SK-N-SH (cell line): ENCODE measurements around the gene NID1. TPM values are rescaled to one million over a fixed set of nuclear protein-coding genes. Genes with fewer than 3 reads are reported as not detected.
A peak's percentile ranks its signal among the peaks of the same experiment; 100 is the strongest.

Experiments
- CTCF ChIA-PET: fragments of 300-600, 350-600 bp; formaldehyde crosslinking; extraction: SDS; loops from one replicate; lab custom pipeline; 2021; lab: Yijun Ruan, JAX
- POLR2A ChIA-PET: fragments of 350-600 bp; sonication (Branson Sonifier 250); formaldehyde crosslinking; extraction: SDS; loops from one replicate; lab custom pipeline; 2020; ENCODE audit warnings: antibody characterized with exemption, inconsistent platforms; lab: Yijun Ruan, JAX
- DNase-seq: peaks from one replicate; pipeline ENCODE4 v3.0.0; 2012
- H2AFZ ChIP-seq: fragments of 200-600 bp; sonication (generic); 2 replicates; pipeline ENCODE4 v1.8.1; 2016; ENCODE audit warnings: antibody characterized with exemption, mild to moderate bottlenecking, low read depth
- H3F3A ChIP-seq: fragments of 200-600 bp; sonication (generic); replicated peaks from 2 replicates; pipeline ENCODE3; 2016; ENCODE audit warnings: antibody characterized with exemption, mild to moderate bottlenecking; ENCODE audit not compliant: insufficient read depth
- H3K27ac ChIP-seq, 2 experiments: fragments of 200-500 bp in 1 of 2; fragments of 200-600 bp in 1 of 2; sonication (Bioruptor generic) in 1 of 2; sonication (generic), shearing (Covaris generic) in 1 of 2; 2 replicates each; pipeline versions ENCODE4 v1.5.1 to v1.6.1; 2014 to 2016; ENCODE audit warnings: low read depth in 2 of 2, inconsistent platforms in 1 of 2, low read length in 1 of 2, mild to moderate bottlenecking in 1 of 2, mixed read lengths in 1 of 2
- H3K27me3 ChIP-seq: fragments of 200-600 bp; sonication (generic), shearing (Covaris generic); 2 replicates; pipeline ENCODE4 v1.6.1; 2016; ENCODE audit warnings: mixed run types; ENCODE audit not compliant: insufficient read depth
- H3K36me3 ChIP-seq, 2 experiments: fragments of 200-500 bp in 1 of 2; fragments of 200-600 bp in 1 of 2; sonication (Bioruptor generic) in 1 of 2; sonication (generic) in 1 of 2; replicated peaks in 1 of 2; 2 replicates each; pipeline versions ENCODE3 to v1.5.1; 2014 to 2016; ENCODE audit warnings: low read length in 1 of 2, mild to moderate bottlenecking in 1 of 2; ENCODE audit not compliant: insufficient read depth in 2 of 2, control insufficient read depth in 1 of 2
- H3K4me1 ChIP-seq, 2 experiments: fragments of 200-500 bp in 1 of 2; fragments of 200-600 bp in 1 of 2; sonication (Bioruptor generic) in 1 of 2; sonication (generic), shearing (Covaris generic) in 1 of 2; 2 replicates each; pipeline versions ENCODE4 v1.5.1 to v1.6.1; 2014 to 2016; ENCODE audit warnings: low read depth in 1 of 2, low read length in 1 of 2, mixed run types in 1 of 2; ENCODE audit not compliant: insufficient read depth in 2 of 2, control insufficient read depth in 1 of 2
- H3K4me2 ChIP-seq: fragments of 200-600 bp; sonication (generic), shearing (Covaris generic); 2 replicates; pipeline ENCODE4 v1.6.1; 2017; ENCODE audit warnings: mixed run types
- H3K4me3 ChIP-seq, 2 experiments: fragments of 200-500 bp in 1 of 2; fragments of 200-600 bp in 1 of 2; sonication (Bioruptor generic) in 1 of 2; sonication (generic), shearing (Covaris generic) in 1 of 2; 2 replicates each; pipeline versions ENCODE4 v1.5.1 to v1.8.1; 2014 to 2016; ENCODE audit warnings: low read depth in 2 of 2, inconsistent platforms in 1 of 2, low read length in 1 of 2, mild to moderate bottlenecking in 1 of 2, mixed read lengths in 1 of 2, moderate library complexity in 1 of 2
- H3K79me2 ChIP-seq: fragments of 200-600 bp; sonication (generic); 2 replicates; pipeline ENCODE4 v1.8.1; 2017; ENCODE audit warnings: mild to moderate bottlenecking; ENCODE audit not compliant: insufficient read depth
- H3K9ac ChIP-seq: fragments of 200-600 bp; sonication (generic); 2 replicates; pipeline ENCODE4 v1.6.1; 2017; ENCODE audit warnings: mixed run types
- H3K9me2 ChIP-seq: fragments of 200-600 bp; sonication (generic); 2 replicates; pipeline ENCODE4 v1.6.1; 2017; ENCODE audit warnings: mixed run types
- H3K9me3 ChIP-seq: fragments of 200-600 bp; sonication (generic); 2 replicates; pipeline ENCODE4 v1.6.1; 2017; ENCODE audit warnings: mixed run types, mild to moderate bottlenecking, moderate library complexity
- H4K20me1 ChIP-seq: fragments of 200-600 bp; sonication (generic); 2 replicates; pipeline ENCODE4 v1.6.1; 2017; ENCODE audit warnings: mild to moderate bottlenecking, mixed run types; ENCODE audit not compliant: insufficient read depth
- CHD2 ChIP-seq: fragments of 150-350 bp; IDR thresholded peaks from 2 replicates; pipeline ENCODE4 v1.6.1; 2018; ENCODE audit warnings: low read length; ENCODE audit not compliant: partially characterized antibody
- CTCF ChIP-seq: fragments of 200-600 bp; sonication (generic); IDR thresholded peaks from 2 replicates; pipeline ENCODE4 v1.6.1; 2017; ENCODE audit warnings: antibody characterized with exemption, mild to moderate bottlenecking, moderate library complexity
- ELF1 ChIP-seq: IDR thresholded peaks from 2 replicates; pipeline ENCODE4 v1.4.0; 2012
- EP300 ChIP-seq, 2 experiments: IDR thresholded peaks; 2 replicates each; pipeline versions ENCODE4 v1.4.0 to v1.6.1; 2012; ENCODE audit warnings: borderline replicate concordance in 1 of 2, low read depth in 1 of 2, low read length in 1 of 2
- EZH2phosphoT487 ChIP-seq: fragments of 200-600 bp; sonication (generic); IDR thresholded peaks from 2 replicates; pipeline ENCODE4 v1.6.1; 2017; ENCODE audit warnings: low read depth, mixed run types, mild to moderate bottlenecking, antibody characterized with exemption, moderate library complexity, borderline replicate concordance
- FOXM1 ChIP-seq: IDR thresholded peaks from 2 replicates; pipeline ENCODE4 v1.4.0; 2012; ENCODE audit warnings: low read depth, mild to moderate bottlenecking
- GABPA ChIP-seq: IDR thresholded peaks from 2 replicates; pipeline ENCODE4 v1.4.0; 2012; ENCODE audit warnings: low read depth, mild to moderate bottlenecking
- GATA2 ChIP-seq: sonication (generic); formaldehyde crosslinking; IDR thresholded peaks from 2 replicates; pipeline ENCODE4 v1.5.0; 2020; ENCODE audit warnings: mild to moderate bottlenecking, missing genetic modification reagents
- IRF3 ChIP-seq: fragments of 150-350 bp; IDR thresholded peaks from 2 replicates; pipeline ENCODE4 v1.6.1; 2016; ENCODE audit warnings: mild to moderate bottlenecking, low read depth, low read length
- JUND ChIP-seq: IDR thresholded peaks from 2 replicates; pipeline ENCODE4 v1.4.0; 2012
- MAX ChIP-seq: IDR thresholded peaks from 2 replicates; pipeline ENCODE4 v1.4.0; 2012; ENCODE audit warnings: low read depth
- MEF2A ChIP-seq: IDR thresholded peaks from 2 replicates; pipeline ENCODE4 v1.4.0; 2012; ENCODE audit warnings: low read depth, borderline replicate concordance
- MXI1 ChIP-seq: IDR thresholded peaks from 2 replicates; pipeline ENCODE4 v1.6.1; 2012; ENCODE audit warnings: mild to moderate bottlenecking, low read depth, low read length, improper control_type of control experiment
- NRF1 ChIP-seq: IDR thresholded peaks from 2 replicates; pipeline ENCODE4 v1.6.1; 2012; ENCODE audit warnings: low read depth, mild to moderate bottlenecking, low read length
- PBX3 ChIP-seq: IDR thresholded peaks from 2 replicates; pipeline ENCODE4; 2012
- POLR2AphosphoS5 ChIP-seq: IDR thresholded peaks from 2 replicates; pipeline ENCODE4 v1.6.1; 2012; ENCODE audit warnings: low read depth, low read length
- RAD21 ChIP-seq: IDR thresholded peaks from 2 replicates; pipeline ENCODE4 v1.6.1; 2012; ENCODE audit warnings: mild to moderate bottlenecking, low read length
- RFX5 ChIP-seq: IDR thresholded peaks from 2 replicates; pipeline ENCODE4 v1.6.1; 2012; ENCODE audit warnings: mild to moderate bottlenecking, improper control_type of control experiment, low read length
- RXRA ChIP-seq: IDR thresholded peaks from 2 replicates; pipeline ENCODE4 v1.4.0; 2012; ENCODE audit warnings: low read depth, mild to moderate bottlenecking, borderline replicate concordance
- SIN3A ChIP-seq: IDR thresholded peaks from 2 replicates; pipeline ENCODE4 v1.6.1; 2012; ENCODE audit warnings: low read depth, mild to moderate bottlenecking, low read length, moderate library complexity, borderline replicate concordance
- SMC3 ChIP-seq: IDR thresholded peaks from 2 replicates; pipeline ENCODE4 v1.6.1; 2012; ENCODE audit warnings: low read depth, low read length, improper control_type of control experiment
- TAF1 ChIP-seq: IDR thresholded peaks from 2 replicates; pipeline ENCODE4 v1.6.1; 2012; ENCODE audit warnings: low read depth, mild to moderate bottlenecking, low read length, moderate library complexity, borderline replicate concordance
- TCF12 ChIP-seq: IDR thresholded peaks from 2 replicates; pipeline ENCODE4 v1.4.0; 2012
- TEAD4 ChIP-seq: IDR thresholded peaks from 2 replicates; pipeline ENCODE4 v1.4.0; 2012; ENCODE audit warnings: mild to moderate bottlenecking, borderline replicate concordance; ENCODE audit not compliant: insufficient read depth
- USF1 ChIP-seq: IDR thresholded peaks from 2 replicates; pipeline ENCODE4 v1.4.0; 2012; ENCODE audit warnings: low read depth, borderline replicate concordance
- YY1 ChIP-seq: IDR thresholded peaks from 2 replicates; pipeline ENCODE4 v1.4.0; 2012; ENCODE audit warnings: low read depth, mild to moderate bottlenecking
- ZBTB33 ChIP-seq: IDR thresholded peaks from 2 replicates; pipeline ENCODE4 v1.4.0; 2012; ENCODE audit warnings: low read depth, borderline replicate concordance
- WGBS: methylation state at CpG from one replicate; pipeline ENCODE4 v1.1.6; 2017; ENCODE audit warnings: low lambda C conversion rate; 5-methylcytosine and 5-hydroxymethylcytosine counted together
- polyA plus RNA-seq, 3 experiments: library from polyadenylated mRNA; depleted of rRNA; stranded (reverse); fragments of >200 nt; gene quantifications; 2 replicates each; pipeline ENCODE4 v1.2.3, GENCODE V29; 2012

NID1 gene
- polyA plus RNA-seq, 1 of the 3 experiments (the other 2 are of a cell fraction), result 74.3 TPM

GRCh38 chr1:236058141-236058934 lies 6.6 kb downstream of the NID1 start:
- WGBS, result 15% methylated on average over 5 of the region's 5 CpGs
- ChIA-PET CTCF (interaction anchor here (0.8 to 1.1 kb wide), 2 partner anchors 12 to 86 kb away, joined by 3 to 4 read pairs; no protein-coding TSS in a partner anchor), POLR2A (no interaction called here)
- TF ChIP-seq ZBTB33 (no peak), TCF12 (peak; percentile 94), MXI1 (peak; percentile 46; the same call in 1 of the 2 replicates), YY1 (no peak), ELF1 (no peak), NRF1 (no peak), RFX5 (no peak), SIN3A (peak; percentile 71; the same call in 1 of the 2 replicates), CTCF (no peak), EZH2phosphoT487 (no peak), GATA2 (CRISPR knock-in tag) (no peak), USF1 (no peak), MEF2A (no peak), TEAD4 (no peak), TAF1 (no peak), JUND (no peak; the same call in 1 of the 2 replicates), CHD2 (peak; percentile 75), IRF3 (no peak), PBX3 (peak; percentile 40; the same call in 1 of the 2 replicates), SMC3 (no peak), RXRA (no peak), FOXM1 (no peak), MAX (peak; percentile 73), POLR2AphosphoS5 (peak; percentile 41; the same call in 1 of the 2 replicates), RAD21 (no peak), GABPA (0 out of 2 replicates have a peak, but pooled peaks have one; percentile 16), EP300 (IDR thresholded peaks at IDR 0.05; ENCODE audit: borderline replicate concordance in 1 of 2, low read depth in 1 of 2, low read length in 1 of 2) (peak in 1 of 2 experiments; percentile 18; a peak in 2 of 4 replicates)

More at GRCh38 chr1:236058141-236058934, 6.6 kb downstream of the NID1 start:
- Histone ChIP-seq H3K4me3 (peak overlapping the region; percentile 12 to 18; a peak in 3 of 4 replicates), H3K4me1 (peaks cover 0 to 16% of the 10 kb centered on the region in 2 experiments; a peak in 3 of 4 replicates), H3K4me2 (peak overlapping the region; percentile 30; the same call in 1 of the 2 replicates), H3K36me3 (peaks cover 0 to 6% of the 10 kb centered on the region in 2 experiments), H3K9me2 (no peaks in the 10 kb centered on the region), H3K79me2 (peaks cover 64% of the 10 kb centered on the region), H3K9me3 (no peaks in the 10 kb centered on the region), H3K27me3 (no peaks in the 10 kb centered on the region), H3K27ac (peak overlapping the region; percentile 37 to 54; a peak in 3 of 4 replicates), H4K20me1 (no peaks in the 10 kb centered on the region), H3K9ac (no peak overlapping the region), H2AFZ (peak overlapping the region; percentile 32; the same call in 1 of the 2 replicates), H3F3A (no peaks in the 10 kb centered on the region)
- peak; percentile 75 for DNase-seq
